GM23338 (cell line): Measurements from ENCODE around the gene DVL1.

ENCODE experiments used
- CREB1 ChIP-seq: fragments of 250-450 bp; sonication (Bioruptor Pico); IDR thresholded peaks from 2 replicates; pipeline ENCODE4 v1.5.0; 2020; ENCODE audit warnings: low read depth, mild to moderate bottlenecking, moderate library complexity
- EZH2 ChIP-seq: fragments of 200-600 bp; sonication (generic); IDR thresholded peaks from one replicate; pipeline ENCODE4 v1.8.0; 2017; ENCODE audit warnings: antibody characterized with exemption, mild to moderate bottlenecking, low read depth; ENCODE audit not compliant: unreplicated experiment
- EZH2phosphoT487 ChIP-seq: fragments of 200-600 bp; sonication (generic); IDR thresholded peaks from one replicate; pipeline ENCODE4 v1.8.1; 2018; ENCODE audit warnings: antibody characterized with exemption; ENCODE audit not compliant: unreplicated experiment
- JUNB ChIP-seq: IDR thresholded peaks from one replicate; pipeline ENCODE4 v1.6.1; 2016; ENCODE audit warnings: antibody characterized with exemption; ENCODE audit not compliant: unreplicated experiment
- POLR2AphosphoS5 ChIP-seq: IDR thresholded peaks from 2 replicates; pipeline ENCODE4 v1.6.1; 2016; ENCODE audit warnings: antibody characterized with exemption, low read depth
- STAT1 ChIP-seq: IDR thresholded peaks from one replicate; pipeline ENCODE4 v1.6.1; 2016; ENCODE audit warnings: antibody characterized with exemption; ENCODE audit not compliant: unreplicated experiment
- ZNF331 ChIP-seq: fragments of 250-450 bp; sonication (Bioruptor Pico); IDR thresholded peaks from 2 replicates; pipeline ENCODE4 v1.5.0; 2020; ENCODE audit warnings: low read depth, mild to moderate bottlenecking, moderate library complexity
- TF ChIP-seq, protein P1 (sequence below), 2 experiments: fragments of 200-600 bp in 1 of 2; sonication (generic) in 1 of 2; conservative IDR thresholded peaks; 2 replicates each; pipeline versions ENCODE4 v1.5.1 to v1.6.1; 2016 to 2017; ENCODE audit warnings: antibody characterized with exemption in 2 of 2, low read depth in 2 of 2, mild to moderate bottlenecking in 2 of 2, moderate library complexity in 1 of 2
- TF ChIP-seq, protein P2 (sequence below): IDR thresholded peaks from one replicate; pipeline ENCODE4 v1.6.1; 2018; ENCODE audit warnings: antibody characterized with exemption; ENCODE audit not compliant: unreplicated experiment
- TF ChIP-seq, protein P3 (sequence below): fragments of 250-450 bp; sonication (Bioruptor Pico); IDR thresholded peaks from 2 replicates; pipeline ENCODE4 v1.5.0; 2020; ENCODE audit warnings: mild to moderate bottlenecking, moderate library complexity

GRCh38 chr1:1306661-1307260, 42.5 kb downstream of the DVL1 start:
- TF ChIP-seq, protein P1, sequence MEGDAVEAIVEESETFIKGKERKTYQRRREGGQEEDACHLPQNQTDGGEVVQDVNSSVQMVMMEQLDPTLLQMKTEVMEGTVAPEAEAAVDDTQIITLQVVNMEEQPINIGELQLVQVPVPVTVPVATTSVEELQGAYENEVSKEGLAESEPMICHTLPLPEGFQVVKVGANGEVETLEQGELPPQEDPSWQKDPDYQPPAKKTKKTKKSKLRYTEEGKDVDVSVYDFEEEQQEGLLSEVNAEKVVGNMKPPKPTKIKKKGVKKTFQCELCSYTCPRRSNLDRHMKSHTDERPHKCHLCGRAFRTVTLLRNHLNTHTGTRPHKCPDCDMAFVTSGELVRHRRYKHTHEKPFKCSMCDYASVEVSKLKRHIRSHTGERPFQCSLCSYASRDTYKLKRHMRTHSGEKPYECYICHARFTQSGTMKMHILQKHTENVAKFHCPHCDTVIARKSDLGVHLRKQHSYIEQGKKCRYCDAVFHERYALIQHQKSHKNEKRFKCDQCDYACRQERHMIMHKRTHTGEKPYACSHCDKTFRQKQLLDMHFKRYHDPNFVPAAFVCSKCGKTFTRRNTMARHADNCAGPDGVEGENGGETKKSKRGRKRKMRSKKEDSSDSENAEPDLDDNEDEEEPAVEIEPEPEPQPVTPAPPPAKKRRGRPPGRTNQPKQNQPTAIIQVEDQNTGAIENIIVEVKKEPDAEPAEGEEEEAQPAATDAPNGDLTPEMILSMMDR (conservative IDR thresholded peaks at IDR 0.05; ENCODE audit: low read depth in 2 of 2) = no peak
- no peak for TF ChIP-seq POLR2AphosphoS5
- no peak for TF ChIP-seq EZH2
- no peak for TF ChIP-seq JUNB
- TF ChIP-seq STAT1 = no peak
- TF ChIP-seq EZH2phosphoT487 = no peak
- no peak for TF ChIP-seq ZNF331 (CRISPR knock-in tag)
- TF ChIP-seq, protein P2, sequence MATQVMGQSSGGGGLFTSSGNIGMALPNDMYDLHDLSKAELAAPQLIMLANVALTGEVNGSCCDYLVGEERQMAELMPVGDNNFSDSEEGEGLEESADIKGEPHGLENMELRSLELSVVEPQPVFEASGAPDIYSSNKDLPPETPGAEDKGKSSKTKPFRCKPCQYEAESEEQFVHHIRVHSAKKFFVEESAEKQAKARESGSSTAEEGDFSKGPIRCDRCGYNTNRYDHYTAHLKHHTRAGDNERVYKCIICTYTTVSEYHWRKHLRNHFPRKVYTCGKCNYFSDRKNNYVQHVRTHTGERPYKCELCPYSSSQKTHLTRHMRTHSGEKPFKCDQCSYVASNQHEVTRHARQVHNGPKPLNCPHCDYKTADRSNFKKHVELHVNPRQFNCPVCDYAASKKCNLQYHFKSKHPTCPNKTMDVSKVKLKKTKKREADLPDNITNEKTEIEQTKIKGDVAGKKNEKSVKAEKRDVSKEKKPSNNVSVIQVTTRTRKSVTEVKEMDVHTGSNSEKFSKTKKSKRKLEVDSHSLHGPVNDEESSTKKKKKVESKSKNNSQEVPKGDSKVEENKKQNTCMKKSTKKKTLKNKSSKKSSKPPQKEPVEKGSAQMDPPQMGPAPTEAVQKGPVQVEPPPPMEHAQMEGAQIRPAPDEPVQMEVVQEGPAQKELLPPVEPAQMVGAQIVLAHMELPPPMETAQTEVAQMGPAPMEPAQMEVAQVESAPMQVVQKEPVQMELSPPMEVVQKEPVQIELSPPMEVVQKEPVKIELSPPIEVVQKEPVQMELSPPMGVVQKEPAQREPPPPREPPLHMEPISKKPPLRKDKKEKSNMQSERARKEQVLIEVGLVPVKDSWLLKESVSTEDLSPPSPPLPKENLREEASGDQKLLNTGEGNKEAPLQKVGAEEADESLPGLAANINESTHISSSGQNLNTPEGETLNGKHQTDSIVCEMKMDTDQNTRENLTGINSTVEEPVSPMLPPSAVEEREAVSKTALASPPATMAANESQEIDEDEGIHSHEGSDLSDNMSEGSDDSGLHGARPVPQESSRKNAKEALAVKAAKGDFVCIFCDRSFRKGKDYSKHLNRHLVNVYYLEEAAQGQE = no peak
- TF ChIP-seq CREB1 (CRISPR knock-in tag) = no peak
- TF ChIP-seq, protein P3, sequence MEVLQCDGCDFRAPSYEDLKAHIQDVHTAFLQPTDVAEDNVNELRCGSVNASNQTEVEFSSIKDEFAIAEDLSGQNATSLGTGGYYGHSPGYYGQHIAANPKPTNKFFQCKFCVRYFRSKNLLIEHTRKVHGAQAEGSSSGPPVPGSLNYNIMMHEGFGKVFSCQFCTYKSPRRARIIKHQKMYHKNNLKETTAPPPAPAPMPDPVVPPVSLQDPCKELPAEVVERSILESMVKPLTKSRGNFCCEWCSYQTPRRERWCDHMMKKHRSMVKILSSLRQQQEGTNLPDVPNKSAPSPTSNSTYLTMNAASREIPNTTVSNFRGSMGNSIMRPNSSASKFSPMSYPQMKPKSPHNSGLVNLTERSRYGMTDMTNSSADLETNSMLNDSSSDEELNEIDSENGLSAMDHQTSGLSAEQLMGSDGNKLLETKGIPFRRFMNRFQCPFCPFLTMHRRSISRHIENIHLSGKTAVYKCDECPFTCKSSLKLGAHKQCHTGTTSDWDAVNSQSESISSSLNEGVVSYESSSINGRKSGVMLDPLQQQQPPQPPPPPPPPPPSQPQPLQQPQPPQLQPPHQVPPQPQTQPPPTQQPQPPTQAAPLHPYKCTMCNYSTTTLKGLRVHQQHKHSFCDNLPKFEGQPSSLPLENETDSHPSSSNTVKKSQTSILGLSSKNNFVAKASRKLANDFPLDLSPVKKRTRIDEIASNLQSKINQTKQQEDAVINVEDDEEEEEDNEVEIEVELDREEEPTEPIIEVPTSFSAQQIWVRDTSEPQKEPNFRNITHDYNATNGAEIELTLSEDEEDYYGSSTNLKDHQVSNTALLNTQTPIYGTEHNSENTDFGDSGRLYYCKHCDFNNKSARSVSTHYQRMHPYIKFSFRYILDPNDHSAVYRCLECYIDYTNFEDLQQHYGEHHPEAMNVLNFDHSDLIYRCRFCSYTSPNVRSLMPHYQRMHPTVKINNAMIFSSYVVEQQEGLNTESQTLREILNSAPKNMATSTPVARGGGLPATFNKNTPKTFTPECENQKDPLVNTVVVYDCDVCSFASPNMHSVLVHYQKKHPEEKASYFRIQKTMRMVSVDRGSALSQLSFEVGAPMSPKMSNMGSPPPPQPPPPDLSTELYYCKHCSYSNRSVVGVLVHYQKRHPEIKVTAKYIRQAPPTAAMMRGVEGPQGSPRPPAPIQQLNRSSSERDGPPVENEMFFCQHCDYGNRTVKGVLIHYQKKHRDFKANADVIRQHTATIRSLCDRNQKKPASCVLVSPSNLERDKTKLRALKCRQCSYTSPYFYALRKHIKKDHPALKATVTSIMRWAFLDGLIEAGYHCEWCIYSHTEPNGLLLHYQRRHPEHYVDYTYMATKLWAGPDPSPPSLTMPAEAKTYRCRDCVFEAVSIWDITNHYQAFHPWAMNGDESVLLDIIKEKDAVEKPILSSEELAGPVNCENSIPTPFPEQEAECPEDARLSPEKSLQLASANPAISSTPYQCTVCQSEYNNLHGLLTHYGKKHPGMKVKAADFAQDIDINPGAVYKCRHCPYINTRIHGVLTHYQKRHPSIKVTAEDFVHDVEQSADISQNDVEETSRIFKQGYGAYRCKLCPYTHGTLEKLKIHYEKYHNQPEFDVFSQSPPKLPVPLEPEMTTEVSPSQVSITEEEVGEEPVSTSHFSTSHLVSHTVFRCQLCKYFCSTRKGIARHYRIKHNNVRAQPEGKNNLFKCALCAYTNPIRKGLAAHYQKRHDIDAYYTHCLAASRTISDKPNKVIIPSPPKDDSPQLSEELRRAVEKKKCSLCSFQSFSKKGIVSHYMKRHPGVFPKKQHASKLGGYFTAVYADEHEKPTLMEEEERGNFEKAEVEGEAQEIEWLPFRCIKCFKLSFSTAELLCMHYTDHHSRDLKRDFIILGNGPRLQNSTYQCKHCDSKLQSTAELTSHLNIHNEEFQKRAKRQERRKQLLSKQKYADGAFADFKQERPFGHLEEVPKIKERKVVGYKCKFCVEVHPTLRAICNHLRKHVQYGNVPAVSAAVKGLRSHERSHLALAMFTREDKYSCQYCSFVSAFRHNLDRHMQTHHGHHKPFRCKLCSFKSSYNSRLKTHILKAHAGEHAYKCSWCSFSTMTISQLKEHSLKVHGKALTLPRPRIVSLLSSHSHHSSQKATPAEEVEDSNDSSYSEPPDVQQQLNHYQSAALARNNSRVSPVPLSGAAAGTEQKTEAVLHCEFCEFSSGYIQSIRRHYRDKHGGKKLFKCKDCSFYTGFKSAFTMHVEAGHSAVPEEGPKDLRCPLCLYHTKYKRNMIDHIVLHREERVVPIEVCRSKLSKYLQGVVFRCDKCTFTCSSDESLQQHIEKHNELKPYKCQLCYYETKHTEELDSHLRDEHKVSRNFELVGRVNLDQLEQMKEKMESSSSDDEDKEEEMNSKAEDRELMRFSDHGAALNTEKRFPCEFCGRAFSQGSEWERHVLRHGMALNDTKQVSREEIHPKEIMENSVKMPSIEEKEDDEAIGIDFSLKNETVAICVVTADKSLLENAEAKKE (CRISPR knock-in tag) = no peak
